ACC112 (cell line): ENCODE measurements around the gene NDUFS8.

Experiments used
- H2AFZ ChIP-seq: fragments of 200-600 bp; sonication (generic); one replicate; pipeline ENCODE4 v1.6.0; 2017; ENCODE audit warnings: antibody characterized with exemption, low read length; ENCODE audit not compliant: unreplicated experiment
- H3K27ac ChIP-seq: fragments of 200-600 bp; sonication (generic); 2 replicates; pipeline ENCODE4 v1.5.1; 2014; ENCODE audit warnings: low read depth, mild to moderate bottlenecking, antibody characterized with exemption, low read length, moderate library complexity
- H3K27me3 ChIP-seq: fragments of 200-600 bp; sonication (generic); 2 replicates; pipeline ENCODE4 v1.6.1; 2014; ENCODE audit warnings: mild to moderate bottlenecking, antibody characterized with exemption, low read length, moderate library complexity, mixed read lengths; ENCODE audit not compliant: insufficient read depth
- H3K36me3 ChIP-seq: fragments of 200-600 bp; sonication (generic); 2 replicates; pipeline ENCODE4 v1.6.1; 2016; ENCODE audit warnings: mild to moderate bottlenecking, antibody characterized with exemption, low read length, moderate library complexity, mixed read lengths; ENCODE audit not compliant: insufficient read depth
- H3K4me1 ChIP-seq: fragments of 200-600 bp; sonication (generic); one replicate; pipeline ENCODE4 v1.6.1; 2016; ENCODE audit warnings: low read length, mixed read lengths; ENCODE audit not compliant: insufficient read depth, unreplicated experiment, control insufficient read depth
- H3K4me3 ChIP-seq: fragments of 200-600 bp; sonication (generic); 2 replicates; pipeline ENCODE4 v1.5.1; 2014; ENCODE audit warnings: mild to moderate bottlenecking, low read depth, low read length
- H3K79me2 ChIP-seq: fragments of 200-600 bp; sonication (generic); one replicate; pipeline ENCODE4 v1.6.0; 2016; ENCODE audit warnings: low read length; ENCODE audit not compliant: control insufficient read depth, unreplicated experiment, insufficient read depth

The NDUFS8 gene

DNA sequence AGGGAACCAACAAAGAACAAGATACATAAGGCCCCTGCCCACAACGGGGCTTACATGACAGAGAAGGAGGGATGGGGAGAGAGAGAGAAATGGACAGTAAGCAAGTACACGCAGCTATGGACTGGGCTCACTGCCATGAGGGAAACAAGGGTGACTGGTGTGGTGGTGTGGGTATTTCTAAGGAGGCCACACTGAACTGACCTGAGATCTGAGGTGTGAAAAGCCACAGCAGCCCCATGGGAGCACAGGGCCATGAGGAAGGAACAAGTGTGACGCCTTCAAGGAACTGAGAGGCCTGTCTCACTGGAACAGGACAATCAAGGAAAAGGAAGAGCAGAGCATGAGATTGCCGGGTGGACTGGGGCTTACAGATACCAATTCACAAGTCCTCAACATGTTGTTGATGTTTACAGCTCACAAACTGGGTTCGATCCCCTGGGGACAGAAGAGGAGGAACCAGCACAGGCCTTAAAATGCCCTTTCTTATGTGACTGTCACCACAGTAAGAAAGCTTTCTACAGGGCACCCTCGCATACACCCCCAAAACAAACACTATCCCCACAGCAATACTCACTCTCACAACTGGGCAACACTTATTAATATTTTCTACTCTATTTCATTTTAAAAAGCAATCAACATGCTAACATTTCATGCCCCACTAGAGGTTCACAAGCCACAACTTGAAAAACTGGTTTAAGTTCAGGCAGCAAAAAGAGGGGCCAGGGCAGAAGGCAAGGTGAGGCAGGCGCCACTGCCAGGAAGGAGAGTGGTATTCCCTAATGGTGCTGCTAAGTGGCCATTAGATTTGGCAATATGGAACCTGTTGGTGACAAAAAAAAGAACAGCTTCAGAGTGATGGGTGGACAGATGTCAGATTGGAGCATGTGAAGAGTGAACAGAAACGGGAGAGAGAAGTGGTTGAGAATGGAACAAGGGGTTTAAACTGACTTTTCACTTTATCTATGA, 47.4 kb downstream of the NDUFS8 start:
- H3K4me1 ChIP-seq = no peaks in the 10 kb centered on the region
- H3K4me3 ChIP-seq = no peak overlapping the region
- no peak overlapping the region for H3K27ac ChIP-seq
- H2AFZ ChIP-seq = no peak overlapping the region
- no peaks in the 10 kb centered on the region for H3K27me3 ChIP-seq
- H3K36me3 ChIP-seq = no peaks in the 10 kb centered on the region
- no peaks in the 10 kb centered on the region for H3K79me2 ChIP-seq

DNA sequence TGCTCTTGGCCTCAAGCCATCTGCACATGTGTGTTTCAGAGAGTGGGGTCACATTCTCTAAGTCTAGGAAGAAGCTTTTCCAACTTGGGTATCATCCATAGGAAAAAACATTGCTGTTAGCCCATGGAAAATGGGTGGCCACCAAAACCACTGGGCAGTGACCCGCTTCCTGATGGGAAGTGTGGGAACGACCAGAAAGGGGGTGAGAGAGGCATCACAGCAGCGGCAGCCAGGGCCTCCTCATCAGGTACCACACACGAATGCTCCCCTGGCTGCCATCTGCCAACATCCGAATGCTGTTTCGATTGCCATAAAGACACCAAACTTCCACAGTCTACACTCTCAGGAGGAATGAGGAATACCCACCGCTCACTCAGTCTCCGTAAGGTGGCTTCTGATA, 50.4 kb downstream of the NDUFS8 start:
- no peaks in the 10 kb centered on the region for H3K79me2 ChIP-seq

DNA sequence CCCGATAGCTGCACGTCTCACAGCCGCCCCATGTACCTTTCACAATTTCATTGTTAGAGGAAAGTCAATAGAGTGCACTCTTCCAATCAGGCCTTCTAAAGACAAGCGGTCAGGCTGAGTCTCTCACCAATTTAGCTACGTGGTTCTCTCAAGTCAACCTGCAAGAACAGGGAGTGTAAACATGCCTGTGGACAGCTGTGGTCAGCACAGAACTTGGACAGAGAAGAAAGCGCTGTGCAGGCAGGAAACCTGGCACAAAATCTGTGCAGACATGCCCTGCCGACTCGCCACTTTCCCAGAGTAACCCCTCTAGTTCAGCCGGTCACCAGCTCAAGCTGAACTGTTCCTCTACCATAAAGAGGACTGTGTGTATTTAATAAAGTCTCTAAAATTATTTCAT, 51.2 kb downstream of the NDUFS8 start:
- H3K36me3 ChIP-seq = no peaks in the 10 kb centered on the region

More for the DNA sequence above, 50.4 kb downstream of the NDUFS8 start:
- H3K4me1 ChIP-seq = no peaks in the 10 kb centered on the region
- H3K27ac ChIP-seq = no peak overlapping the region
- no peaks in the 10 kb centered on the region for H3K36me3 ChIP-seq
- no peak overlapping the region for H2AFZ ChIP-seq
- H3K27me3 ChIP-seq = no peaks in the 10 kb centered on the region
- no peak overlapping the region for H3K4me3 ChIP-seq

DNA sequence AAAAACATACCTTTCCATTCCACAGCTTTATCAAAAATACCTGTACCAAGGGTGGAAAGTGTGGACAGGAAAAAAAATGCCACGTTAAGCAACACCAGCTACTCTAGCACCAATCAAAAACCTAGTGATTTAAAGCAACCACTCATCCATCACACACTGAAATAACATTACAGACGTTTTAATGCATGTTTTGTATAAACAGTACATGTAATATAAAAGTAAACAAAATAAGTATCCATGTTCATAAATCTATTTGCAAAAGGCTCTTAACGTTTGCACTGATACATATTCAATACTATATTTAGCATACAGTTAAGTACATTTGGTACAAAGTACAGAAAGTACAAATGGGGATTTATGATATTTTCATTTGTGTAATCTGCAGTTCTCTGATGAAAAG, 52.0 kb downstream of the NDUFS8 start:
- H3K4me1 ChIP-seq = no peaks in the 10 kb centered on the region
- H3K79me2 ChIP-seq = no peaks in the 10 kb centered on the region
- no peak overlapping the region for H2AFZ ChIP-seq
- no peaks in the 10 kb centered on the region for H3K27me3 ChIP-seq
- no peak overlapping the region for H3K4me3 ChIP-seq
- H3K36me3 ChIP-seq = no peaks in the 10 kb centered on the region
- H3K27ac ChIP-seq = no peak overlapping the region

More for the DNA sequence above, 51.2 kb downstream of the NDUFS8 start:
- Histone ChIP-seq H3K79me2 (no peaks in the 10 kb centered on the region), H3K4me3 (no peak overlapping the region), H2AFZ (no peak overlapping the region), H3K4me1 (no peaks in the 10 kb centered on the region), H3K27ac (no peak overlapping the region), H3K27me3 (no peaks in the 10 kb centered on the region)

DNA sequence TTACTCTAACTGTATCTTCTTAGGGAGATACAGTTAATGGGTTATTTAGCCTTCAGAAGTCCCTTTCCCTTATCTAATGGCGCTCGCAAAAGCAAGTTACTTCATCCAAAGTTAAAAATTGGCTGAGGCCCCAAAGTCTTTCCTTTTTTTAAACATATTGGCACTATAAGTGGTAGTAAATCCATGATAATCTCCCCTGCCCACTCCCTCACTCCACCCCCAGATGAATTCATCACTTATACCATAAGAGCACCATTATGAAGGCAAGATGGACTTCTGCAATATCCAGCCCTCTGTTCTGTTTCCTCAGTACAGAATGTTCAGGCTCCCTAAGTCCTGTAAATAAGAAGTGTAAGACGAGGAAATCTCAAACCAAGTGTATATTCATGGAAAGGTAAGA, 53.0 kb downstream of the NDUFS8 start:
- H2AFZ ChIP-seq = no peak overlapping the region
- no peak overlapping the region for H3K27ac ChIP-seq
- no peaks in the 10 kb centered on the region for H3K36me3 ChIP-seq
- H3K27me3 ChIP-seq = no peaks in the 10 kb centered on the region
- H3K79me2 ChIP-seq = no peaks in the 10 kb centered on the region
- H3K4me1 ChIP-seq = no peaks in the 10 kb centered on the region
- H3K4me3 ChIP-seq = no peak overlapping the region
